Loucy (cell line): ENCODE measurements around the gene TNPO1.

ENCODE experiments used
- CTCF ChIP-seq: fragments of 200-600 bp; sonication (generic); conservative IDR thresholded peaks from 2 replicates; pipeline ENCODE4 v1.5.1; 2014; ENCODE audit warnings: mild to moderate bottlenecking, antibody characterized with exemption, low read length
- EZH2phosphoT487 ChIP-seq: fragments of 200-600 bp; IDR thresholded peaks from 2 replicates; pipeline ENCODE4 v1.6.1; 2018; ENCODE audit warnings: antibody characterized with exemption, mild to moderate bottlenecking, moderate library complexity, borderline replicate concordance

GRCh38 chr5:72878854-72879253 lies 62.4 kb downstream of the TNPO1 start:
- TF ChIP-seq CTCF (no peak), EZH2phosphoT487 (no peak)
